HUES48 (cell line): ENCODE data around the gene WDFY1.

Experiments
- H3K27ac ChIP-seq: one replicate; pipeline ENCODE4 v1.7.0; 2013; ENCODE audit warnings: low read depth, low read length, inconsistent platforms
- H3K27me3 ChIP-seq: 2 replicates; pipeline ENCODE4 v1.6.1; 2013; ENCODE audit warnings: mild to moderate bottlenecking, low read length; ENCODE audit not compliant: control insufficient read depth, insufficient read depth
- H3K36me3 ChIP-seq: 2 replicates; pipeline ENCODE4 v1.6.1; 2013; ENCODE audit warnings: low read length; ENCODE audit not compliant: control insufficient read depth, insufficient read depth
- H3K4me1 ChIP-seq: 2 replicates; pipeline ENCODE4 v1.6.1; 2013; ENCODE audit warnings: mild to moderate bottlenecking, low read length; ENCODE audit not compliant: control insufficient read depth, insufficient read depth
- H3K4me3 ChIP-seq: 2 replicates; pipeline ENCODE4 v1.5.1; 2013; ENCODE audit warnings: mild to moderate bottlenecking, low read depth, low read length
- H3K9ac ChIP-seq: 2 replicates; pipeline ENCODE4 v1.6.1; 2013; ENCODE audit warnings: mild to moderate bottlenecking, low read depth, low read length, moderate library complexity
- H3K9me3 ChIP-seq: 2 replicates; pipeline ENCODE4 v1.6.1; 2013; ENCODE audit warnings: low read length; ENCODE audit not compliant: control insufficient read depth, insufficient read depth

Gene WDFY1

GRCh38 chr2:223829128-223829527, 116.0 kb downstream of the WDFY1 start:
- Histone ChIP-seq H3K4me1 (peaks cover 17% of the 10 kb centered on the region), H3K36me3 (no peaks in the 10 kb centered on the region), H3K9ac (no peak overlapping the region), H3K4me3 (no peak overlapping the region), H3K9me3 (no peaks in the 10 kb centered on the region), H3K27ac (no peak overlapping the region), H3K27me3 (no peaks in the 10 kb centered on the region)

GRCh38 chr2:223828314-223828713, 116.8 kb downstream of the WDFY1 start:
- Histone ChIP-seq H3K27me3 (no peaks in the 10 kb centered on the region), H3K4me3 (no peak overlapping the region), H3K9ac (no peak overlapping the region), H3K27ac (no peak overlapping the region), H3K4me1 (peaks cover 13% of the 10 kb centered on the region), H3K9me3 (no peaks in the 10 kb centered on the region), H3K36me3 (no peaks in the 10 kb centered on the region)

- H3K27ac ChIP-seq, result no peak overlapping the region
- H3K27me3 ChIP-seq, result no peaks in the 10 kb centered on the region
- no peaks in the 10 kb centered on the region for H3K36me3 ChIP-seq
- no peak overlapping the region for H3K9ac ChIP-seq
- no peaks in the 10 kb centered on the region for H3K4me1 ChIP-seq
- no peaks in the 10 kb centered on the region for H3K9me3 ChIP-seq
- no peak overlapping the region for H3K4me3 ChIP-seq
Measured at GRCh38 chr2:223826995-223827394, 118.1 kb downstream of the WDFY1 start.
